Thoracic aorta (tissue), 2 donors: ENCODE measurements around the gene ZNF211. TPM values are rescaled to one million over a fixed set of nuclear protein-coding genes. Genes with fewer than 3 reads are reported as not detected.

Experiments
- ATAC-seq: fragments of 150-250 bp; one replicate; pipeline ENCODE4 v1.8.0; 2017; ENCODE audit warnings: low read depth; ENCODE audit not compliant: insufficient number of reproducible peaks, low FRiP score
- DNase-seq: peaks from one replicate; pipeline ENCODE4 v3.0.0-alpha.2; 2020; ENCODE audit warnings: low spot score
- H3K27ac ChIP-seq, 2 donors: fragments of 200-600 bp; sonication (generic); 1 replicate in 1 of 2; 2 replicates in 1 of 2; pipeline ENCODE4 v1.5.1; 2016; ENCODE audit warnings: mild to moderate bottlenecking in 2 of 2, moderate library complexity in 2 of 2
- H3K27me3 ChIP-seq: fragments of 200-600 bp; sonication (generic); replicated peaks from 2 replicates; pipeline ENCODE4 v1.6.0; 2016; ENCODE audit warnings: mild to moderate bottlenecking; ENCODE audit not compliant: insufficient read depth
- H3K36me3 ChIP-seq: fragments of 200-600 bp; sonication (generic); one replicate; pipeline ENCODE4 v1.5.1; 2016
- H3K4me1 ChIP-seq, 2 donors: fragments of 200-600 bp; sonication (generic); 1 replicate in 1 of 2; 2 replicates in 1 of 2; pipeline versions ENCODE4 v1.5.1 to v1.6.0; 2016; ENCODE audit warnings: low read depth in 2 of 2, mild to moderate bottlenecking in 1 of 2; ENCODE audit not compliant: control insufficient read depth in 1 of 2
- H3K4me3 ChIP-seq: fragments of 200-600 bp; sonication (generic); 2 replicates; pipeline ENCODE4 v1.5.1; 2016; ENCODE audit warnings: mild to moderate bottlenecking
- H3K9me3 ChIP-seq: fragments of 200-600 bp; sonication (generic); 2 replicates; pipeline ENCODE4 v1.5.1; 2016
- total RNA-seq, 2 donors: library from RNA; depleted of rRNA; stranded (reverse); fragments of >200 nt; gene quantifications; one replicate each; pipeline versions ENCODE4 v1.1.0 to v1.2.3, GENCODE V29; 2016
- TF ChIP-seq, protein P1 (sequence below): fragments of 200-600 bp; sonication (generic); IDR thresholded peaks from one replicate; pipeline ENCODE4 v1.5.1; 2019; ENCODE audit warnings: antibody characterized with exemption

Gene ZNF211
- total RNA-seq, 2 donors from 2014 or later, result 12.5 to 15.7 TPM

DNA sequence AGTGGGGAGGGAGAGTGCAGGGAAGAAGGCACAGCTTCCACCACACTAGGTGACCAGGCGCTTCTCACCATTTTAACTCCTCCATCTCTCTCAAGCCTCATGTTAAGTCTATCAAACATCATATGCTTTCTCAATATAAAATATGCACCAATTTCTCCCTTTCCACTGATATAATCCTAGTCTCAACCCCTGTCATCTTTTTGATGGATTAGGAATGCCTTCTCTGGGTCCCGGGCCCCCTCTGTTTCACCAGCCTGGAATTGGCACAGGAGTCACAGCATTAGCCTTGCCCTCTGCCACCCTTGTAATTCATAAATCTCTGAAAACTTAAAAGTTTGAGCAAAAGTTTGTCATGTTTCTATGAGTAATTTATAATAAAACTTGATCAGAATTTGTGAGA lies 35.7 kb downstream of the ZNF211 start, which contains the start of gene ZSCAN4:
Gene ZSCAN4, plus strand, starts transcription at position 301 of the 400 bp plus-strand sequence. CDS start 7,211 bp downstream, outside the sequence.
- no peak within 1 kb of the TSS for H3K4me3 ChIP-seq
- no peaks in the 10 kb centered on the region for H3K9me3 ChIP-seq
- no peaks in the 10 kb centered on the region for H3K36me3 ChIP-seq
- TF ChIP-seq, protein P1, sequence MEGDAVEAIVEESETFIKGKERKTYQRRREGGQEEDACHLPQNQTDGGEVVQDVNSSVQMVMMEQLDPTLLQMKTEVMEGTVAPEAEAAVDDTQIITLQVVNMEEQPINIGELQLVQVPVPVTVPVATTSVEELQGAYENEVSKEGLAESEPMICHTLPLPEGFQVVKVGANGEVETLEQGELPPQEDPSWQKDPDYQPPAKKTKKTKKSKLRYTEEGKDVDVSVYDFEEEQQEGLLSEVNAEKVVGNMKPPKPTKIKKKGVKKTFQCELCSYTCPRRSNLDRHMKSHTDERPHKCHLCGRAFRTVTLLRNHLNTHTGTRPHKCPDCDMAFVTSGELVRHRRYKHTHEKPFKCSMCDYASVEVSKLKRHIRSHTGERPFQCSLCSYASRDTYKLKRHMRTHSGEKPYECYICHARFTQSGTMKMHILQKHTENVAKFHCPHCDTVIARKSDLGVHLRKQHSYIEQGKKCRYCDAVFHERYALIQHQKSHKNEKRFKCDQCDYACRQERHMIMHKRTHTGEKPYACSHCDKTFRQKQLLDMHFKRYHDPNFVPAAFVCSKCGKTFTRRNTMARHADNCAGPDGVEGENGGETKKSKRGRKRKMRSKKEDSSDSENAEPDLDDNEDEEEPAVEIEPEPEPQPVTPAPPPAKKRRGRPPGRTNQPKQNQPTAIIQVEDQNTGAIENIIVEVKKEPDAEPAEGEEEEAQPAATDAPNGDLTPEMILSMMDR, result no peak
- ATAC-seq, result no peak
- no peak within 1 kb of the TSS for H3K27ac ChIP-seq
- no peaks in the 10 kb centered on the region for H3K27me3 ChIP-seq
- DNase-seq, result no peak
- H3K4me1 ChIP-seq, result peaks cover 3% of the 10 kb centered on the region in 2 donors

DNA sequence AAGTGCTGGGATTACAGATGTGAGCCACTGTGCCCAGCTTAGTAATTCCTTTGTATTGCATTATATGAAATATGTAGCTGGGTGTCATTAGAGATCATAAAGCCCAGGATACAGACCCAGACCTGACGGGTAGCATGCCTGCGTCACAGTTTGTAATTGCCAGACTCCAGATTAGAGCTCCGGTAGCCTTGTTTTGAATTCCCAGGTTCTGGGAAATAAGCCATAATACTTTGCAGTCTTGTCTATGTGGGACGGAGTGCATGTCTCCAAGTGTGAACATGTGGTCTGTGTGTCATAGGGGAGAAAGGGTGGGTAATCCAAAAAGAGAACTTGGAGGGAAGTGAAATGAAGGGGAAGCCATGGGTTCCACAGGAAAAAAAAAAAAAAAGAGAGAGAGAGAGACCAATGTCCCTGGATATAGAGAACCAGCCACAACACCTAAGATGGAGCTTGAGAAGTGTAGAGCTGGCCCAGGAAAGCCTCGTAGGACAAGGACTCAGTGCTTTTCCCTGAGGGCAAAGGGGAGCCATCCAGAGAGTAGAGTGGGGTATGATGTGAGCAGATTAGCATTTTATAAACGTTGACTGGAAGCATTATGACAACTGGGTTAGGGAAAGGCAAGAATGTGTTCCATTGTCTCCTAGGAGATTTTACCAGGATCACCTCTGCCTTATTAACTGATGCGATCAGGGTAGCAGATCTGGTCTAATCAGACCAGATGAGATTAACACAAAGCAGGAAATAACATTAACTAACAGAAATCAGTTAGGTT lies 38.3 kb downstream of the ZNF211 start:
- ATAC-seq, result no peak
- TF ChIP-seq, protein P1, result no peak

DNA sequence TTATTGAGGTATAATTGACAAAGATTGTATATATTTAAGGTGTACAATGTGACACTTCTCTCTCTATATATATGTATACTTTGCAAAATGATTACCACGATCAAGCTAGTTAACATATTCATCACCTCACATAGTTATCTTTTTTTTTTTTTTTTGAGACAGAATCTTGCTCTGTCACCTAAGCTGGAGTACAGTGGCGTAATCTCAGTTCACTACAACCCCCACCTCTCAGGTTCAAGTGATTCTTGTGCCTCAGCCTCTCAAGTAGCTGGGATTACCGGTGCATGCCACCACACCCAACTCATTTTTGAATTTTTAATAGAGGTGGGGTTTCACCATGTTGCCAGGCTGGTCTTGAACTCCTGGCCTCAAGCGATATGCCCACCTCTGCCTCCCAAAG lies 39.5 kb downstream of the ZNF211 start:
- Histone ChIP-seq H3K36me3 (no peaks in the 10 kb centered on the region), H3K27me3 (no peaks in the 10 kb centered on the region), H3K27ac (no peak overlapping the region), H3K4me3 (no peak overlapping the region), H3K4me1 (no peaks in the 10 kb centered on the region), H3K9me3 (no peaks in the 10 kb centered on the region)
- no peak for DNase-seq
- TF ChIP-seq, protein P1, result no peak
- no peak for ATAC-seq

More for the DNA sequence above, 38.3 kb downstream of the ZNF211 start:
- Histone ChIP-seq H3K36me3 (no peaks in the 10 kb centered on the region), H3K4me3 (no peak overlapping the region), H3K9me3 (no peaks in the 10 kb centered on the region), H3K27ac (no peak overlapping the region), H3K4me1 (no peaks in the 10 kb centered on the region), H3K27me3 (no peaks in the 10 kb centered on the region)
- no peak for DNase-seq

DNA sequence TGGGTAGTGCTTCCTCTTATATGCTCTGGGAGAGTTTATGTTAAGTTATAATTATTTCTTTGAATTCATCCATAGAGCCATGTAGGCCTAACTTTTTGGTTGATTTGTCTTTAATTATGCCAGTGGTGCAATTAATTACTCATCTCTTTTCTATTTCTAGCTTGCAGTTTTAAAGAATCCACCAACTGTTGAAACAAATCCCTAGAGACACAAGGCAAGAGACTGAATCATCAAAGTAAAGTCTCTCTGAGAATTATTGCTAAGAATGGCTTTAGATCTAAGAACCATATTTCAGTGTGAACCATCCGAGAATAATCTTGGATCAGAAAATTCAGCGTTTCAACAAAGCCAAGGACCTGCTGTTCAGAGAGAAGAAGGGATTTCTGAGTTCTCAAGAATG lies 42.9 kb downstream of the ZNF211 start:
- DNase-seq (no peak), ATAC-seq (no peak)
- no peak overlapping the region for H3K4me3 ChIP-seq
- no peaks in the 10 kb centered on the region for H3K36me3 ChIP-seq
- no peaks in the 10 kb centered on the region for H3K27me3 ChIP-seq
- TF ChIP-seq, protein P1, result no peak
- no peaks in the 10 kb centered on the region for H3K4me1 ChIP-seq
- no peak overlapping the region for H3K27ac ChIP-seq
- no peaks in the 10 kb centered on the region for H3K9me3 ChIP-seq

DNA sequence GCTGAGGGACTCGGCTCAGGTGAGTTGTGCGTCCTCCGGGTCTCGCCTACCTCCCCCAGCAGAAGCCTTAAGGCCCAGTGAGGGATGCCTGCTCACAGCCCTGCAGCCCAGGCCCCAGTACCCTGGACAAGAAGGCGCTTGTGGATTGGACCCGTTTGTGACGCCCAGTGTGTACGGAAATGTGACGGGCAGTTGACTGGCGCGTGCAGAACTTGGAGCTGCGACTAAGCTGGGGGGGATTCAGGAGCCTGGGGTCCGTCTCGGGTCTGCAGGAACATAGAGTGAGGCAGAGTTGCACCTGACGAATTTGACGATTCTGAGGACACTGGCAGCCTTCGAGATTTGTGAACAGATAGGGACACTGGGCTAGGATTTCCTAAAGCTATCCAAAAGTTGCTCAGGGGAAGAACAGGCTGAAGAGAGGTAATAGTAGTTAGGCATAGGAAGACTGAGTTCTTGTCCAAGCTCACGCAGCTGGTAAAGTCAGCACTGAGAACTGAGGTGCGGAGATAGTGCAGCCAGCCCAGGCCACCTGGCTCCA lies 49.3 kb downstream of the ZNF211 start:
- TF ChIP-seq, protein P1, result no peak
- Histone ChIP-seq H3K9me3 (peaks cover 45% of the 10 kb centered on the region), H3K27me3 (no peaks in the 10 kb centered on the region), H3K27ac (no peak overlapping the region), H3K36me3 (peaks cover 36% of the 10 kb centered on the region), H3K4me1 (peaks cover 8 to 11% of the 10 kb centered on the region in 2 donors), H3K4me3 (peak overlapping the region; percentile 97)
- DNase-seq, result no peak
- no peak for ATAC-seq
